ENCODE measurements around the gene CENPS. TPM values are rescaled to one million over a fixed set of nuclear protein-coding genes. Genes with fewer than 3 reads are reported as not detected.

CENPS gene
- total and polyA plus RNA-seq, 9 of the 15 experiments (the other 6 are each of a cell fraction or from before 2014, with no cell fraction given): 10.2 to 36.0 (median 26.0) TPM

- TF ChIP-seq ZNF639 (CRISPR knock-in tag; conservative IDR thresholded peaks at IDR 0.05 in 1 of 2, IDR thresholded peaks at IDR 0.05 in 1 of 2): peak in 1 of 2 experiments; percentile 90; a peak in 2 of 4 replicates
- TF ChIP-seq HDAC3 (IDR thresholded peaks at IDR 0.05; ENCODE audit: borderline replicate concordance, partially characterized antibody): no peak
- TF ChIP-seq FOXK2 (conservative IDR thresholded peaks at IDR 0.05 in 1 of 2, IDR thresholded peaks at IDR 0.05 in 1 of 2; ENCODE audit: low read depth in 2 of 2): peak in 1 of 2 experiments; percentile 74; a peak in 2 of 4 replicates
- TF ChIP-seq ZNF12 (CRISPR knock-in tag; IDR thresholded peaks at IDR 0.05): no peak
- no peak for TF ChIP-seq FOXM1 (IDR thresholded peaks at IDR 0.05; ENCODE audit: low read depth)
- peak; percentile 92 for TF ChIP-seq FOXM1 (CRISPR knock-in tag; IDR thresholded peaks at IDR 0.05; ENCODE audit: low read depth)
- TF ChIP-seq MITF (IDR thresholded peaks at IDR 0.05): peak; percentile 35; the same call in 1 of the 2 replicates
- TF ChIP-seq L3MBTL2 (IDR thresholded peaks at IDR 0.05): peak; percentile 100
- peak; percentile 47 to 76; a peak in 3 of 4 replicates for TF ChIP-seq TBL1XR1 (IDR thresholded peaks at IDR 0.05; ENCODE audit: low read length in 2 of 2)
- TF ChIP-seq KDM5B (IDR thresholded peaks at IDR 0.05; ENCODE audit: insufficient replicate concordance, low read depth, low read length): peak; percentile 71
- TF ChIP-seq PRDM10 (IDR thresholded peaks at IDR 0.05; ENCODE audit: partially characterized antibody): no peak
- TF ChIP-seq POU5F1 (IDR thresholded peaks at IDR 0.05; ENCODE audit: borderline replicate concordance, low read depth, low read length, partially characterized antibody): peak; percentile 96
- peak; percentile 95 for TF ChIP-seq HDAC2 (IDR thresholded peaks at IDR 0.05)
- TF ChIP-seq ZNF311 (CRISPR knock-in tag; IDR thresholded peaks at IDR 0.05): no peak
- 0 out of 2 replicates have a peak, but pooled peaks have one; percentile 69 for TF ChIP-seq ZNF212 (CRISPR knock-in tag; IDR thresholded peaks at IDR 0.05)
- no peak for TF ChIP-seq MXD1 (CRISPR knock-in tag; IDR thresholded peaks at IDR 0.05; ENCODE audit: borderline replicate concordance, poor library complexity, severe bottlenecking)
- peak; percentile 95 for TF ChIP-seq ZBTB7A (IDR thresholded peaks at IDR 0.05; ENCODE audit: borderline replicate concordance, control insufficient read depth, low read depth, low read length)
- peak in 1 of 2 experiments; percentile 92; a peak in 2 of 4 replicates for TF ChIP-seq NONO (IDR thresholded peaks at IDR 0.05; ENCODE audit: low read depth in 2 of 2, low read length in 1 of 2)
Observed at GRCh38 chr1:10430216-10431069, at the start of gene CENPS (continued).

Data from K562 (cell line).